NT2/D1 (cell line): ENCODE data around the gene PPBP.

ENCODE experiments used
- DNase-seq: peaks from one replicate; pipeline ENCODE4 v3.0.0-alpha.2; 2011; ENCODE audit warnings: low read depth, low spot score
- H3K27me3 ChIP-seq: 2 replicates; pipeline ENCODE4 v1.6.0; 2011; ENCODE audit warnings: mild to moderate bottlenecking; ENCODE audit not compliant: insufficient read length, insufficient read depth
- H3K36me3 ChIP-seq: 2 replicates; pipeline ENCODE4 v1.6.1; 2011; ENCODE audit warnings: mild to moderate bottlenecking, low read length, mixed read lengths; ENCODE audit not compliant: insufficient read depth, insufficient read length
- H3K4me1 ChIP-seq: 2 replicates; pipeline ENCODE4 v1.5.1; 2011; ENCODE audit not compliant: insufficient read depth, insufficient read length
- H3K4me3 ChIP-seq: 2 replicates; pipeline ENCODE4 v1.5.1; 2011; ENCODE audit warnings: low read depth; ENCODE audit not compliant: insufficient read length
- H3K9ac ChIP-seq: 2 replicates; pipeline ENCODE4 v1.6.0; 2011; ENCODE audit warnings: low read depth; ENCODE audit not compliant: insufficient read length
- H3K9me3 ChIP-seq: 2 replicates; pipeline ENCODE4 v1.5.1; 2011; ENCODE audit warnings: mild to moderate bottlenecking, low read length; ENCODE audit not compliant: insufficient read depth
- SUZ12 ChIP-seq: IDR thresholded peaks from 2 replicates; pipeline ENCODE4 v1.6.1; 2011; ENCODE audit not compliant: insufficient read length, insufficient read depth; ENCODE audit errors: extremely low read depth
- YY1 ChIP-seq: IDR thresholded peaks from 2 replicates; pipeline ENCODE4 v1.6.1; 2011; ENCODE audit not compliant: insufficient read length, insufficient read depth
- ZNF274 ChIP-seq: IDR thresholded peaks from 2 replicates; pipeline ENCODE4 v1.6.1; 2011; ENCODE audit warnings: mild to moderate bottlenecking, low read depth, low read length

PPBP gene

GRCh38 chr4:73979407-73979957 lies 8.5 kb downstream of the PPBP start:
- no peak overlapping the region for H3K4me3 ChIP-seq
- no peaks in the 10 kb centered on the region for H3K36me3 ChIP-seq
- H3K9ac ChIP-seq = no peak overlapping the region
- H3K27me3 ChIP-seq = no peaks in the 10 kb centered on the region
- no peaks in the 10 kb centered on the region for H3K9me3 ChIP-seq
- TF ChIP-seq ZNF274 = no peak
- no peak for TF ChIP-seq YY1
- no peak for TF ChIP-seq SUZ12
- no peaks in the 10 kb centered on the region for H3K4me1 ChIP-seq
- no peak for DNase-seq

- TF ChIP-seq ZNF274 (no peak), YY1 (no peak), SUZ12 (no peak)
These were observed 9.1 kb downstream of the PPBP start for GRCh38 chr4:73978886-73979285.

GRCh38 chr4:73976716-73977115 lies 11.3 kb downstream of the PPBP start:
- Histone ChIP-seq H3K9ac (no peak overlapping the region), H3K27me3 (no peaks in the 10 kb centered on the region), H3K4me1 (no peaks in the 10 kb centered on the region), H3K4me3 (no peak overlapping the region), H3K36me3 (no peaks in the 10 kb centered on the region), H3K9me3 (no peaks in the 10 kb centered on the region)
- no peak for DNase-seq
- TF ChIP-seq SUZ12 (no peak), YY1 (no peak), ZNF274 (no peak)

More at GRCh38 chr4:73978886-73979285, 9.1 kb downstream of the PPBP start:
- Histone ChIP-seq H3K9me3 (no peaks in the 10 kb centered on the region), H3K9ac (no peak overlapping the region), H3K36me3 (no peaks in the 10 kb centered on the region), H3K27me3 (no peaks in the 10 kb centered on the region), H3K4me1 (no peaks in the 10 kb centered on the region), H3K4me3 (no peak overlapping the region)
- DNase-seq = no peak

- no peak for DNase-seq
- H3K4me1 ChIP-seq = no peaks in the 10 kb centered on the region
- no peak overlapping the region for H3K9ac ChIP-seq
- no peaks in the 10 kb centered on the region for H3K36me3 ChIP-seq
- no peaks in the 10 kb centered on the region for H3K27me3 ChIP-seq
- no peaks in the 10 kb centered on the region for H3K9me3 ChIP-seq
- TF ChIP-seq YY1 = no peak
- TF ChIP-seq SUZ12 = no peak
- no peak for TF ChIP-seq ZNF274
- H3K4me3 ChIP-seq = no peak overlapping the region
These were observed 11.8 kb downstream of the PPBP start for GRCh38 chr4:73976217-73976616.

GRCh38 chr4:73974352-73974751 lies 13.6 kb downstream of the PPBP start:
- no peak for TF ChIP-seq SUZ12
- TF ChIP-seq ZNF274 = no peak
- TF ChIP-seq YY1 = no peak
- Histone ChIP-seq H3K4me1 (no peaks in the 10 kb centered on the region), H3K27me3 (no peaks in the 10 kb centered on the region), H3K9ac (no peak overlapping the region), H3K4me3 (no peak overlapping the region), H3K36me3 (no peaks in the 10 kb centered on the region), H3K9me3 (no peaks in the 10 kb centered on the region)
- DNase-seq = no peak

- Histone ChIP-seq H3K27me3 (no peaks in the 10 kb centered on the region), H3K4me1 (no peaks in the 10 kb centered on the region), H3K9ac (no peak overlapping the region), H3K9me3 (no peaks in the 10 kb centered on the region), H3K36me3 (no peaks in the 10 kb centered on the region), H3K4me3 (no peak overlapping the region)
- no peak for TF ChIP-seq YY1
- no peak for TF ChIP-seq SUZ12
- TF ChIP-seq ZNF274 = no peak
- DNase-seq = no peak
These were observed 17.0 kb downstream of the PPBP start for GRCh38 chr4:73970945-73971344.

GRCh38 chr4:73970011-73970410 lies 18.0 kb downstream of the PPBP start:
- Histone ChIP-seq H3K36me3 (no peaks in the 10 kb centered on the region), H3K9ac (no peak overlapping the region), H3K27me3 (no peaks in the 10 kb centered on the region), H3K4me1 (no peaks in the 10 kb centered on the region), H3K9me3 (no peaks in the 10 kb centered on the region), H3K4me3 (no peak overlapping the region)
- TF ChIP-seq ZNF274 (no peak), SUZ12 (no peak), YY1 (no peak)
- no peak for DNase-seq

GRCh38 chr4:73967866-73968265 lies 20.1 kb downstream of the PPBP start:
- no peak for DNase-seq
- no peak overlapping the region for H3K9ac ChIP-seq
- no peaks in the 10 kb centered on the region for H3K9me3 ChIP-seq
- no peak overlapping the region for H3K4me3 ChIP-seq
- H3K27me3 ChIP-seq = no peaks in the 10 kb centered on the region
- H3K36me3 ChIP-seq = no peaks in the 10 kb centered on the region
- no peaks in the 10 kb centered on the region for H3K4me1 ChIP-seq
- TF ChIP-seq YY1 = no peak
- no peak for TF ChIP-seq ZNF274
- TF ChIP-seq SUZ12 = no peak
